ENCODE data around the gene SFXN2. TPM values are rescaled to one million over a fixed set of nuclear protein-coding genes. Genes with fewer than 3 reads are reported as not detected.
A peak's percentile ranks its signal among the peaks of the same experiment; 100 is the strongest.

SFXN2 gene
- total and polyA plus RNA-seq, 9 donors: 6.2 to 31.2 (median 15.4) TPM

DNA sequence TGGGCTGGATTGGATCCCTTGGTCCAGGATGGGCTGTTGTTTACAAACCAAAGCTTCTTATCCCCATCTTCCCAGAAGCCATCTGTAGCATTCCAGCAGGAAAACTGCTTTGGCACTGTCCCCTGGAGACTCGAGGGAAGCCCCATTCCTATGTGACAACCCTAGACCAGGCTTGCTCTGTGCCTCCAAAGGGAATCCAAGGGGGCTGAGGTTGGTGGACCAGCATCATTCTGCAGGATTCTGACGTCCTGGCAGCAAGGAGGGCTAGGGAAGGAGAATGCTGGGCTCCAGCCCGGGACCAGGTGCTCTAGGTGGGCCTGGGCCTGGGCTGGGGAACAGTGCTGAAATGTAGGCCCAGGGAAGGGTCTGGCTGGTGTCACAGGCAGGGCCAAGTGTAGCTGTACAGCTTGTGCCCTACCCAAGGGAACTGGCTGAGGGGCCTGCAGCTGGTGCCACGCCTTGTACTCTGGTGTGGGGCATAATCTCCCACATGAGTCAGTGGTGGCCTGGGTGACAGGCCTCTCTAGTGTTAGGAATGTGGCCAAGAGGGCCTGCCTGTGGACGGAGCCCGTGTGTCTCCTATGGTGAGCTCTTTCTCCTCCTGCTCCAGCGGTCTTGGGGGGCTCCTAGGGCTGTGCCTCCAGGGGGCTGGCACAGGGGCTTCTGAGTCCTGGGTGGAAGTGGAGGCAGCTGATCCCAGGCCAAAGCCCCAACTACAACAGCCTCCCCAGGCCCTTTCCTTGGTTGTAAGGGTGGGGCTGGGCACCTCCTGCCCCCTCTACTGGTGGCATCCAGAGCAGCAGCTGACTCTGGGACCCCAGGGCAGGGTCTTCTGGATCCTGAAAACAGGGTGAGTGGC lies 45.0 kb upstream of the SFXN2 start:
- intact Hi-C loops (cut with DNase I): no loop called here
- Histone ChIP-seq H3K9me3 (no peaks in the 10 kb centered on the region), H3K4me3 (no peak overlapping the region), H3K4me1 (ENCODE audit: insufficient read depth) (peaks cover 11% of the 10 kb centered on the region), H3K36me3 (no peaks in the 10 kb centered on the region), H3K27me3 (no peaks in the 10 kb centered on the region), H3K27ac (no peak overlapping the region)
- DNase-seq: peak in 1 of 5 donors; percentile 36
- TF ChIP-seq EP300 (IDR thresholded peaks at IDR 0.05) (no peak), POLR2A (IDR thresholded peaks at IDR 0.05) (no peak)
- TF ChIP-seq, protein P1, sequence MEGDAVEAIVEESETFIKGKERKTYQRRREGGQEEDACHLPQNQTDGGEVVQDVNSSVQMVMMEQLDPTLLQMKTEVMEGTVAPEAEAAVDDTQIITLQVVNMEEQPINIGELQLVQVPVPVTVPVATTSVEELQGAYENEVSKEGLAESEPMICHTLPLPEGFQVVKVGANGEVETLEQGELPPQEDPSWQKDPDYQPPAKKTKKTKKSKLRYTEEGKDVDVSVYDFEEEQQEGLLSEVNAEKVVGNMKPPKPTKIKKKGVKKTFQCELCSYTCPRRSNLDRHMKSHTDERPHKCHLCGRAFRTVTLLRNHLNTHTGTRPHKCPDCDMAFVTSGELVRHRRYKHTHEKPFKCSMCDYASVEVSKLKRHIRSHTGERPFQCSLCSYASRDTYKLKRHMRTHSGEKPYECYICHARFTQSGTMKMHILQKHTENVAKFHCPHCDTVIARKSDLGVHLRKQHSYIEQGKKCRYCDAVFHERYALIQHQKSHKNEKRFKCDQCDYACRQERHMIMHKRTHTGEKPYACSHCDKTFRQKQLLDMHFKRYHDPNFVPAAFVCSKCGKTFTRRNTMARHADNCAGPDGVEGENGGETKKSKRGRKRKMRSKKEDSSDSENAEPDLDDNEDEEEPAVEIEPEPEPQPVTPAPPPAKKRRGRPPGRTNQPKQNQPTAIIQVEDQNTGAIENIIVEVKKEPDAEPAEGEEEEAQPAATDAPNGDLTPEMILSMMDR (IDR thresholded peaks at IDR 0.05): no peak
- WGBS, 3 donors: 73 to 80% (median 77%) methylated on average over 7 of the region's 7 CpGs

- no peak for DNase-seq
- Histone ChIP-seq H3K9me3 (no peaks in the 10 kb centered on the region), H3K4me3 (no peak overlapping the region), H3K27ac (no peak overlapping the region), H3K27me3 (no peaks in the 10 kb centered on the region), H3K36me3 (no peaks in the 10 kb centered on the region), H3K4me1 (ENCODE audit: insufficient read depth) (peaks cover 17% of the 10 kb centered on the region)
- WGBS, 3 donors: 84 to 92% (median 84%) methylated on average over 9 of the region's 9 CpGs
- intact Hi-C loops (cut with DNase I): no loop called here
- TF ChIP-seq, protein P1 (IDR thresholded peaks at IDR 0.05): no peak
Measured at GRCh38 chr10:102670065-102670670, 44.3 kb upstream of the SFXN2 start.

DNA sequence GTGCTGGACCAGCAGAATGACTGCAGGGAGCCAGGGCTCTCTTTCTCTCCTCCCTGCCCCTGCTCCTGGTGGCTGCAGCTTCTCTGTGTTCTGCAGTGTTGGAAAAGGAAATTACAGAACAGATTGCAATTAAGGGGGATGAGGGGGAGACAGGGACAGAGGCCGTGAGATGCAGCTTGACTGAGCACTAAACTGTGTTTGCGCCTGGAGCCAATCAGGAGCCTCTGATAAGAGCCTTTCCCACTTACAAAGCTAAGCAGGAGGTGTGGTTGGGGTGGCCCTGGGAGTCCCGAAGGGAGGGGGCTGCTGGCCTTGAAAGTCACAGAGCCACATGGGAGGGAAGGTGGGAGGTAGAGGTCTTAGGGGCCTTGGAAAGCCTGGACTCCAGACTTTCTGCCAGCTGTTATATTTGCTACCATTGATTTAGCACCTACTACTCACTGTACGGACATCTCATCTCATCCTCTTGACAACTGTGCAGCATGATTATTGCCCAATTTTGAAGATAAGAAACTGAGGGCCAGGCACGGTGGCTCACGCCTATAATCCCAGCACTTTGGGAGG lies 43.5 kb upstream of the SFXN2 start:
- Histone ChIP-seq H3K4me3 (no peak overlapping the region), H3K27ac (no peak overlapping the region), H3K4me1 (ENCODE audit: insufficient read depth) (peaks cover 22% of the 10 kb centered on the region), H3K9me3 (no peaks in the 10 kb centered on the region), H3K27me3 (no peaks in the 10 kb centered on the region), H3K36me3 (no peaks in the 10 kb centered on the region)
- intact Hi-C loops (cut with DNase I): no loop called here
- no peak for TF ChIP-seq EP300 (IDR thresholded peaks at IDR 0.05)
- no peak for TF ChIP-seq POLR2A (IDR thresholded peaks at IDR 0.05)
- TF ChIP-seq, protein P1 (IDR thresholded peaks at IDR 0.05): no peak
- peak in 1 of 5 donors; percentile 48 for DNase-seq
- WGBS, 3 donors: 15 to 25% (median 21%) methylated on average over 6 of the region's 6 CpGs

- Histone ChIP-seq H3K36me3 (no peaks in the 10 kb centered on the region), H3K4me1 (ENCODE audit: insufficient read depth) (peaks cover 33% of the 10 kb centered on the region), H3K27me3 (no peaks in the 10 kb centered on the region), H3K27ac (peak overlapping the region; percentile 39 to 65), H3K9me3 (no peaks in the 10 kb centered on the region), H3K4me3 (no peak overlapping the region)
- TF ChIP-seq, protein P1 (IDR thresholded peaks at IDR 0.05): no peak
- no peak for TF ChIP-seq POLR2A (IDR thresholded peaks at IDR 0.05)
- no peak for TF ChIP-seq EP300 (IDR thresholded peaks at IDR 0.05)
- DNase-seq: peak in 1 of 5 donors; percentile 20
- 60 to 63% (median 63%) methylated on average over 13 of the region's 13 CpGs for WGBS, 3 donors
- intact Hi-C loops (cut with DNase I): no loop called here
Measured at GRCh38 chr10:102673236-102673818, 41.1 kb upstream of the SFXN2 start.

Measured in ovary (tissue), 9 donors.